ENCODE data around the gene BICD2.

DNA sequence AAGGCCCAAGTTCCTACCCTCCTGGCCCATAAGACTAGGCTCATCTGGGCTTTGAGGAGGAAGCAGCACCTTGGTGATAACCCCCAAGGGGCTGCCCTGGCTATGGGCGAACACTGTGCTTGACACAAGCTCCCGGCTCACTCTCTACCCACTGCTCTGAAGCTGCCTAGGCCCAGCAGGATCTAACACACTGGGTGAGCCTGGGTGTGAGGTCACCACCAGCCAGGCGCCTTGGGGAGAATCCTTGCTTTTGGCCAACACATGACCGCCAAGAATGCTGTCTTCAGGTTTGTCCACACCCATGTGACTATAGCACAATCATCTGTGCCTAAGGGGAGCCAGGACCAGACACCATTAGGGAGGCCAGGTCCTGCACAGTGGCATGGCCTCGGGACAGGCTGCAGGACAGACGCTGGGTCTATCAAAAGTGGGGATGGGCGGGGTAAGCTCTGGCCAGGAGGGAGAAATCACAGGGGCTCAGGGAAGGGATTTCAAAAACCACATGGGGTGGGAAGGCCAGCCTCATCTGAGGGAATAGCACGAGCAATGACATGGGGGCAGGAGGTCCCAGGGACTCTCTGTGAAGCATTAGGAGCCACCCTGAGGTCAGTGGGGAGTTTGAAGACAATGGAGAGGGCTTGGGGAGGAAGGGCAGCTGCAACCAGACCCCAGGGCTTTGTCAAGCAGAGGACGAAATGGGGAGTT is 29.6 kb downstream of the BICD2 start:
- no peak for TF ChIP-seq CTCF (IDR thresholded peaks at IDR 0.05)
- no peak for TF ChIP-seq POLR2AphosphoS5 (IDR thresholded peaks at IDR 0.05)
- no peak for TF ChIP-seq EP300 (IDR thresholded peaks at IDR 0.05)
